ENCODE data around the gene CCDC87. TPM values are rescaled to one million over a fixed set of nuclear protein-coding genes. Genes with fewer than 3 reads are reported as not detected.
"Not testable (repeated sequence)": the region's sequence is repeated elsewhere in the genome, so short reads cannot be mapped to it uniquely, and the experiment has no call there.

The CCDC87 gene
- total RNA-seq, 1 experiment from 2014 or later: 2.0 TPM

DNA sequence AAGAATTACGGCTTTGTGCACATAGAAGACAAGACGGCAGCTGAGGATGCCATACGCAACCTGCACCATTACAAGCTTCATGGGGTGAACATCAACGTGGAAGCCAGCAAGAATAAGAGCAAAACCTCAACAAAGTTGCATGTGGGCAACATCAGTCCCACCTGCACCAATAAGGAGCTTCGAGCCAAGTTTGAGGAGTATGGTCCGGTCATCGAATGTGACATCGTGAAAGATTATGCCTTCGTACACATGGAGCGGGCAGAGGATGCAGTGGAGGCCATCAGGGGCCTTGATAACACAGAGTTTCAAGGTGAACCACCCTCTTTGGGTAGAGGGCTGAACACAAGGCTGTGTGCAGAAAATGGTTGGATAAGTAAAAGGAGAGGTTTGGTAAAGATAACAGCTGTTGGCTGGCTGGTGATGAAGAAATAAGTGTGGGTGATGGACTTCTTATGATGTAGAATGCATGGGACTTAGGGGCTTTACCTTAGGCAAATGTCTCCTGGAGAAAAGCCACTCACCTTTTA lies 47.0 kb upstream of the CCDC87 start:
- BruUV-seq (replicated peaks); ATAC-seq; H3K9me3 ChIP-seq (ENCODE audit: control insufficient read depth, insufficient read depth, low read depth, low read length); intact Hi-C loops (cut with micrococcal nuclease; ENCODE audit: unreplicated experiment); CTCF ChIA-PET; H3K27me3 ChIP-seq (ENCODE audit: control insufficient read depth, insufficient read depth, low read length); in situ Hi-C loops (cut with HindIII; ENCODE audit: low pct_unique_long_range_greater_than_20kb, low sequenced_read_pairs); DNase-seq (ENCODE audit: low read depth, low spot score): not testable (repeated sequence)
- Histone ChIP-seq H3K4me3 (ENCODE audit: low read depth in 2 of 2, low read length in 2 of 2) (peak overlapping the region; percentile 91 to 93), H3K27ac (ENCODE audit: low read length) (peak overlapping the region; percentile 97), H3K36me3 (ENCODE audit: control insufficient read depth, insufficient read depth, low read length) (peaks cover 48% of the 10 kb centered on the region), H3K4me1 (ENCODE audit: control insufficient read depth, insufficient read depth, low read length) (peaks cover 55% of the 10 kb centered on the region)
- POLR2A ChIA-PET: interaction anchor here (0.6 kb wide), 1 partner anchor 38 kb away, joined by 3 read pairs; no protein-coding TSS in a partner anchor

DNA sequence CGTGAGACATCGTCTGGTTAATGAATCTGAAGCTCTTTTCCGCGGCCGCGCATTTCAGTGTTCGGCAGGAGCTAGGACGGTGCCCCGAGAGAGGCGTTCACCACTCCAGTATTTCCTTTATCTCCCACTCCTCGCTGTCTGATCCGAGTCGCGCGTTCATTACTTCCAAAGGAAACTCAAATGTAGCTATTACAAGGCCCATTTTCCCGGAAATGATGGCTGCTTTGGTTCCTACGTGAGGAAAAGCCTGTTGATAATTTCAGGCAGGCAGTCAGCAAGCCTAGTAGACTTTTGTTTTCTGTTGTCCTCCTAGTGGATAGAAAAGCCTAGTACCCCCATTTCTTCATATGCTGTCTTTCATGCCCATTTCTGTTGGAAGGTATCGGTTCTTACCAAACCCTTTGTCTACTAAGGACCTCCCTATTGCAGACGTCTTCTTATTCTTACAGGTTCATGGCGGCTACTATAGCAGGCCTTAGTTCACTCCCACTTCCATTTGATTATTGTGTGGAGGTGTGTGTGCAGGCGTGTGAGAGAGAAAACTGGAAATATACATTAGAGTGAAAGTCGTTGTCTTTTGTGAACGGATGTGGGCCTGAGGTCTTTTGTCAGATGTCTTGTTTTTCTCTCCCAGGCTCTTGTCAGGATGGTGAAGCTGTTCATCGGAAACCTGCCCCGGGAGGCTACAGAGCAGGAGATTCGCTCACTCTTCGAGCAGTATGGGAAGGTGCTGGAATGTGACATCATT lies 46.4 kb upstream of the CCDC87 start:
- BruUV-seq (replicated peaks): TSS peak; percentile 68
- no peak for DNase-seq (ENCODE audit: low read depth, low spot score)
- Histone ChIP-seq H3K27me3 (ENCODE audit: control insufficient read depth, insufficient read depth, low read length) (no peaks in the 10 kb centered on the region), H3K27ac (ENCODE audit: low read length) (peak overlapping the region; percentile 97), H3K9me3 (ENCODE audit: control insufficient read depth, insufficient read depth, low read depth, low read length) (no peaks in the 10 kb centered on the region), H3K36me3 (ENCODE audit: control insufficient read depth, insufficient read depth, low read length) (peaks cover 42% of the 10 kb centered on the region), H3K4me1 (ENCODE audit: control insufficient read depth, insufficient read depth, low read length) (peaks cover 49% of the 10 kb centered on the region), H3K4me3 (ENCODE audit: low read depth in 2 of 2, low read length in 2 of 2) (peak overlapping the region; percentile 91 to 93)
- CTCF ChIA-PET: interaction anchor here (1.2 kb wide), 1 partner anchor 16 kb away, joined by 3 read pairs; no protein-coding TSS in a partner anchor
- POLR2A ChIA-PET: interaction anchor here (0.6 to 0.7 kb wide), 4 partner anchors 25 to 362 kb away, joined by 4 to 14 read pairs (median 6); no protein-coding TSS in a partner anchor
- in situ Hi-C loops (cut with HindIII; ENCODE audit: low pct_unique_long_range_greater_than_20kb, low sequenced_read_pairs) (no loop called here), intact Hi-C loops (cut with micrococcal nuclease; ENCODE audit: unreplicated experiment) (no loop called here)
- 0 out of 2 replicates have a peak, but pooled peaks have one; percentile 0 for ATAC-seq
- TF ChIP-seq, protein P1, sequence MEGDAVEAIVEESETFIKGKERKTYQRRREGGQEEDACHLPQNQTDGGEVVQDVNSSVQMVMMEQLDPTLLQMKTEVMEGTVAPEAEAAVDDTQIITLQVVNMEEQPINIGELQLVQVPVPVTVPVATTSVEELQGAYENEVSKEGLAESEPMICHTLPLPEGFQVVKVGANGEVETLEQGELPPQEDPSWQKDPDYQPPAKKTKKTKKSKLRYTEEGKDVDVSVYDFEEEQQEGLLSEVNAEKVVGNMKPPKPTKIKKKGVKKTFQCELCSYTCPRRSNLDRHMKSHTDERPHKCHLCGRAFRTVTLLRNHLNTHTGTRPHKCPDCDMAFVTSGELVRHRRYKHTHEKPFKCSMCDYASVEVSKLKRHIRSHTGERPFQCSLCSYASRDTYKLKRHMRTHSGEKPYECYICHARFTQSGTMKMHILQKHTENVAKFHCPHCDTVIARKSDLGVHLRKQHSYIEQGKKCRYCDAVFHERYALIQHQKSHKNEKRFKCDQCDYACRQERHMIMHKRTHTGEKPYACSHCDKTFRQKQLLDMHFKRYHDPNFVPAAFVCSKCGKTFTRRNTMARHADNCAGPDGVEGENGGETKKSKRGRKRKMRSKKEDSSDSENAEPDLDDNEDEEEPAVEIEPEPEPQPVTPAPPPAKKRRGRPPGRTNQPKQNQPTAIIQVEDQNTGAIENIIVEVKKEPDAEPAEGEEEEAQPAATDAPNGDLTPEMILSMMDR (IDR thresholded peaks at IDR 0.05): no peak
- TF ChIP-seq, protein P2, sequence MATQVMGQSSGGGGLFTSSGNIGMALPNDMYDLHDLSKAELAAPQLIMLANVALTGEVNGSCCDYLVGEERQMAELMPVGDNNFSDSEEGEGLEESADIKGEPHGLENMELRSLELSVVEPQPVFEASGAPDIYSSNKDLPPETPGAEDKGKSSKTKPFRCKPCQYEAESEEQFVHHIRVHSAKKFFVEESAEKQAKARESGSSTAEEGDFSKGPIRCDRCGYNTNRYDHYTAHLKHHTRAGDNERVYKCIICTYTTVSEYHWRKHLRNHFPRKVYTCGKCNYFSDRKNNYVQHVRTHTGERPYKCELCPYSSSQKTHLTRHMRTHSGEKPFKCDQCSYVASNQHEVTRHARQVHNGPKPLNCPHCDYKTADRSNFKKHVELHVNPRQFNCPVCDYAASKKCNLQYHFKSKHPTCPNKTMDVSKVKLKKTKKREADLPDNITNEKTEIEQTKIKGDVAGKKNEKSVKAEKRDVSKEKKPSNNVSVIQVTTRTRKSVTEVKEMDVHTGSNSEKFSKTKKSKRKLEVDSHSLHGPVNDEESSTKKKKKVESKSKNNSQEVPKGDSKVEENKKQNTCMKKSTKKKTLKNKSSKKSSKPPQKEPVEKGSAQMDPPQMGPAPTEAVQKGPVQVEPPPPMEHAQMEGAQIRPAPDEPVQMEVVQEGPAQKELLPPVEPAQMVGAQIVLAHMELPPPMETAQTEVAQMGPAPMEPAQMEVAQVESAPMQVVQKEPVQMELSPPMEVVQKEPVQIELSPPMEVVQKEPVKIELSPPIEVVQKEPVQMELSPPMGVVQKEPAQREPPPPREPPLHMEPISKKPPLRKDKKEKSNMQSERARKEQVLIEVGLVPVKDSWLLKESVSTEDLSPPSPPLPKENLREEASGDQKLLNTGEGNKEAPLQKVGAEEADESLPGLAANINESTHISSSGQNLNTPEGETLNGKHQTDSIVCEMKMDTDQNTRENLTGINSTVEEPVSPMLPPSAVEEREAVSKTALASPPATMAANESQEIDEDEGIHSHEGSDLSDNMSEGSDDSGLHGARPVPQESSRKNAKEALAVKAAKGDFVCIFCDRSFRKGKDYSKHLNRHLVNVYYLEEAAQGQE (IDR thresholded peaks at IDR 0.05; ENCODE audit: insufficient read depth in 1 of 2, low read depth in 2 of 2, low read length in 1 of 2): no peak
- TF ChIP-seq SIN3A (IDR thresholded peaks at IDR 0.05; ENCODE audit: borderline replicate concordance, insufficient read depth, low read depth, low read length) (no peak), TCF7L2 (IDR thresholded peaks at IDR 0.05; ENCODE audit: low read depth, low read length) (no peak), POLR2AphosphoS5 (IDR thresholded peaks at IDR 0.05; ENCODE audit: low read depth, low read length) (no peak)

Data from Panc1 (cell line).